ENCODE data around the gene KCNK10.

DNA sequence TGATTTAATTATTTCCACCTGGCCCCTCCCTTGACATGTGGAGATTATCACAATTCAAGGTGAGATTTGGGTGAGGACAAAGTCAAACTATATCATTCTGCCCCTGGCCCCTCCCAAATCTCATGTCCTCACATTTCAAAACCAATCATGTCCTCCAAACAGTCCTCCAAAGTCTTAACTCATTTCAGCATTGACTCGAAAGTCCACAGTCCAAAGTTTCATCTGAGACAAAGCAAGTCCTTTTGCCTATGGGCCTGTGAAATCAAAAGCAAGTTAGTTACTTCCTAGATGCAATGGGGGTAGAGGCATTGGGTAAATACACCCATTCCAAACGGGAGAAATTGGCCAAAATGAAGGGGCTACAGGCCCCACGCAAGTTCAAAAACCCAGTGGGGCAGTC, 31.3 kb upstream of the KCNK10 start:
- TF ChIP-seq, protein P1, sequence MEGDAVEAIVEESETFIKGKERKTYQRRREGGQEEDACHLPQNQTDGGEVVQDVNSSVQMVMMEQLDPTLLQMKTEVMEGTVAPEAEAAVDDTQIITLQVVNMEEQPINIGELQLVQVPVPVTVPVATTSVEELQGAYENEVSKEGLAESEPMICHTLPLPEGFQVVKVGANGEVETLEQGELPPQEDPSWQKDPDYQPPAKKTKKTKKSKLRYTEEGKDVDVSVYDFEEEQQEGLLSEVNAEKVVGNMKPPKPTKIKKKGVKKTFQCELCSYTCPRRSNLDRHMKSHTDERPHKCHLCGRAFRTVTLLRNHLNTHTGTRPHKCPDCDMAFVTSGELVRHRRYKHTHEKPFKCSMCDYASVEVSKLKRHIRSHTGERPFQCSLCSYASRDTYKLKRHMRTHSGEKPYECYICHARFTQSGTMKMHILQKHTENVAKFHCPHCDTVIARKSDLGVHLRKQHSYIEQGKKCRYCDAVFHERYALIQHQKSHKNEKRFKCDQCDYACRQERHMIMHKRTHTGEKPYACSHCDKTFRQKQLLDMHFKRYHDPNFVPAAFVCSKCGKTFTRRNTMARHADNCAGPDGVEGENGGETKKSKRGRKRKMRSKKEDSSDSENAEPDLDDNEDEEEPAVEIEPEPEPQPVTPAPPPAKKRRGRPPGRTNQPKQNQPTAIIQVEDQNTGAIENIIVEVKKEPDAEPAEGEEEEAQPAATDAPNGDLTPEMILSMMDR (IDR thresholded peaks at IDR 0.05; ENCODE audit: poor library complexity): no peak
- TF ChIP-seq EZH2phosphoT487 (IDR thresholded peaks at IDR 0.05; ENCODE audit: low read depth, severe bottlenecking, unreplicated experiment): no peak
